Body of pancreas (tissue), 4 donors: ENCODE results near the gene PAK6. TPM values are rescaled to one million over a fixed set of nuclear protein-coding genes. Genes with fewer than 3 reads are reported as not detected.
A peak's percentile ranks its signal among the peaks of the same experiment; 100 is the strongest.

ENCODE experiments used
- ATAC-seq: fragments of 150-250 bp; one replicate; pipeline ENCODE4 v1.9.1; 2016
- DNase-seq, 4 donors: peaks; one replicate each; pipeline ENCODE4 v3.0.0-alpha.2; 2019
- H3K27ac ChIP-seq, 4 donors: fragments of 200-600 bp; sonication (generic); 1 replicate in 3 of 4; 2 replicates in 1 of 4; pipeline versions ENCODE4 v1.5.1 to v1.6.1; 2016 to 2019; ENCODE audit warnings: mild to moderate bottlenecking in 1 of 4, mixed read lengths in 1 of 4, moderate library complexity in 1 of 4
- H3K27me3 ChIP-seq, 2 donors: fragments of 200-600 bp; sonication (generic); one replicate each; pipeline ENCODE4 v1.6.0; 2016; ENCODE audit warnings: mild to moderate bottlenecking in 1 of 2
- H3K36me3 ChIP-seq, 2 donors: fragments of 200-600 bp; sonication (generic); replicated peaks in 1 of 2; 2 replicates each; pipeline ENCODE4 v1.5.1; 2016; ENCODE audit warnings: low read depth in 2 of 2; ENCODE audit not compliant: insufficient read depth in 1 of 2
- H3K4me1 ChIP-seq: fragments of 200-600 bp; sonication (generic); one replicate; pipeline ENCODE4 v1.6.0; 2016
- H3K4me3 ChIP-seq, 2 donors: fragments of 200-600 bp; sonication (generic); 1 replicate in 1 of 2; 2 replicates in 1 of 2; pipeline ENCODE4 v1.5.1; 2016 to 2019
- H3K9me3 ChIP-seq, 3 donors: fragments of 200-600 bp; sonication (generic); 1 replicate in 2 of 3; 2 replicates in 1 of 3; pipeline ENCODE4 v1.5.1; 2016
- CTCF ChIP-seq, 7 experiments: fragments of 450-650 bp in 4 of 7; fragments of 200-600 bp in 3 of 7; sonication (generic) in 3 of 7; IDR thresholded peaks; one replicate each; pipeline ENCODE4 v1.5.1; 2016 to 2019; ENCODE audit warnings: antibody characterized with exemption in 7 of 7
- POLR2A ChIP-seq, 3 donors: fragments of 450-650 bp; IDR thresholded peaks; one replicate each; pipeline ENCODE4 v1.6.1; 2016; ENCODE audit warnings: antibody characterized with exemption in 3 of 3, mild to moderate bottlenecking in 2 of 3
- WGBS, 2 donors: methylation state at CpG; one replicate each; pipeline ENCODE4 v1.1.5; 2017; 5-methylcytosine and 5-hydroxymethylcytosine counted together
- intact Hi-C: fragments of 100-400 bp; cut with DNase I; formaldehyde crosslinking; loops from one replicate; pipeline ENCODE4 v1.15.1; 2023
- total RNA-seq, 2 donors: library from RNA; depleted of rRNA; stranded (reverse); fragments of >200 nt; gene quantifications; one replicate each; pipeline ENCODE4 v1.1.0, GENCODE V29; 2016

The PAK6 gene
- total RNA-seq, 2 donors from 2014 or later = 14.8 to 22.4 TPM

GRCh38 chr15:40279437-40280141, 40.7 kb downstream of the PAK6 start:
- intact Hi-C loops = loop anchor here (5.0 to 10.0 kb wide), 2 partner anchors 143 to 235 kb away; no protein-coding TSS in a partner anchor
- DNase-seq (peak; percentile 64 to 82 (median 78)), ATAC-seq (peak; percentile 71)
- WGBS, 2 donors = 14 to 26% methylated on average over 28 to 40 of the region's 40 CpGs
- Histone ChIP-seq H3K27ac (no peak overlapping the region), H3K4me1 (peaks cover 30% of the 10 kb centered on the region), H3K27me3 (peaks cover 0 to 23% of the 10 kb centered on the region in 2 donors), H3K4me3 (no peak overlapping the region), H3K9me3 (no peaks in the 10 kb centered on the region), H3K36me3 (no peaks in the 10 kb centered on the region)
- TF ChIP-seq CTCF (IDR thresholded peaks at IDR 0.05) (peak; percentile 89 to 99 (median 92)), POLR2A (IDR thresholded peaks at IDR 0.05) (no peak)

GRCh38 chr15:40280260-40281056, 41.6 kb downstream of the PAK6 start:
- Histone ChIP-seq H3K27ac (no peak overlapping the region), H3K27me3 (peaks cover 0 to 23% of the 10 kb centered on the region in 2 donors), H3K4me3 (no peak overlapping the region), H3K9me3 (no peaks in the 10 kb centered on the region), H3K4me1 (peaks cover 30% of the 10 kb centered on the region), H3K36me3 (no peaks in the 10 kb centered on the region)
- intact Hi-C loops = loop anchor here (5.0 kb wide), 1 partner anchor 142 kb away; no protein-coding TSS in a partner anchor
- ATAC-seq = no peak
- TF ChIP-seq CTCF (IDR thresholded peaks at IDR 0.05) (no peak), POLR2A (IDR thresholded peaks at IDR 0.05) (no peak)
- WGBS, 2 donors = 65 to 69% methylated on average over 29 to 30 of the region's 30 CpGs
- no peak for DNase-seq

GRCh38 chr15:40281057-40281800, 42.4 kb downstream of the PAK6 start:
- Histone ChIP-seq H3K9me3 (no peaks in the 10 kb centered on the region), H3K4me1 (peaks cover 30% of the 10 kb centered on the region), H3K4me3 (no peak overlapping the region), H3K36me3 (no peaks in the 10 kb centered on the region), H3K27ac (no peak overlapping the region), H3K27me3 (peaks cover 0 to 23% of the 10 kb centered on the region in 2 donors)
- ATAC-seq (no peak), DNase-seq (no peak)
- intact Hi-C loops = loop anchor here (5.0 kb wide), 1 partner anchor 141 kb away; no protein-coding TSS in a partner anchor
- 63 to 79% methylated on average over 20 to 43 of the region's 43 CpGs for WGBS, 2 donors
- TF ChIP-seq POLR2A (IDR thresholded peaks at IDR 0.05) = no peak
- TF ChIP-seq CTCF (IDR thresholded peaks at IDR 0.05) = no peak

- DNase-seq (no peak), ATAC-seq (no peak)
- TF ChIP-seq CTCF (IDR thresholded peaks at IDR 0.05) (no peak), POLR2A (IDR thresholded peaks at IDR 0.05) (no peak)
- H3K4me3 ChIP-seq = no peak overlapping the region
- intact Hi-C loops = loop anchor here (5.0 kb wide), 1 partner anchor 141 kb away; no protein-coding TSS in a partner anchor
- WGBS, 2 donors = 5% methylated on average over 35 of the region's 51 CpGs; no CpG with 5 or more reads in 1 of the 2 donors
- H3K9me3 ChIP-seq = no peaks in the 10 kb centered on the region
- H3K27ac ChIP-seq = no peak overlapping the region
- peaks cover 0 to 23% of the 10 kb centered on the region in 2 donors for H3K27me3 ChIP-seq
- no peaks in the 10 kb centered on the region for H3K36me3 ChIP-seq
- H3K4me1 ChIP-seq = peaks cover 30% of the 10 kb centered on the region
Observed at GRCh38 chr15:40281801-40282146, 42.9 kb downstream of the PAK6 start.
